H1 (cell line): ENCODE data around the gene NABP2. TPM values are rescaled to one million over a fixed set of nuclear protein-coding genes. Genes with fewer than 3 reads are reported as not detected.

Experiments
- CTCF ChIA-PET: fragments of 300-600 bp; sonication (Branson Sonifier 250); formaldehyde crosslinking; loops from one replicate; lab custom pipeline; 2021; ENCODE audit not compliant: partially characterized antibody; lab: Charles Lee
- POLR2A ChIA-PET: fragments of 300-600 bp; sonication (Branson Sonifier 250); formaldehyde crosslinking; loops from one replicate; lab custom pipeline; 2021; ENCODE audit warnings: inconsistent platforms; ENCODE audit not compliant: partially characterized antibody; lab: Charles Lee
- DNase-seq, 2 experiments: peaks; one replicate each; pipeline versions ENCODE4 v3.0.0 to v3.0.0-alpha.2; 2010 to 2022; ENCODE audit warnings: low spot score in 2 of 2, low read depth in 1 of 2, mixed read lengths in 1 of 2
- FAIRE-seq: peaks from 2 replicates; lab custom pipeline; 2011; peaks lifted over from hg19 to GRCh38; lab: Jason Lieb, UNC
- H2AFZ ChIP-seq: 2 replicates; pipeline ENCODE4 v1.8.1; 2012; ENCODE audit warnings: low read length, inconsistent platforms
- H2AK5ac ChIP-seq: 2 replicates; pipeline ENCODE4 v1.6.1; 2013; ENCODE audit warnings: low read depth, low read length
- H2BK120ac ChIP-seq: replicated peaks from 2 replicates; pipeline ENCODE3; 2013; ENCODE audit warnings: low read depth, low read length, inconsistent platforms
- H2BK12ac ChIP-seq: 2 replicates; pipeline ENCODE4 v1.6.1; 2013; ENCODE audit warnings: low read depth, low read length
- H2BK15ac ChIP-seq: 2 replicates; pipeline ENCODE4 v1.6.1; 2013; ENCODE audit warnings: low read length
- H2BK20ac ChIP-seq: 2 replicates; pipeline ENCODE4 v1.6.1; 2013; ENCODE audit warnings: low read length
- H2BK5ac ChIP-seq: 2 replicates; pipeline ENCODE4 v1.6.1; 2013; ENCODE audit warnings: low read depth, low read length
- H3K14ac ChIP-seq: 2 replicates; pipeline ENCODE4 v1.6.1; 2013; ENCODE audit warnings: inconsistent platforms; ENCODE audit not compliant: insufficient read length
- H3K18ac ChIP-seq: 2 replicates; pipeline ENCODE4 v1.6.1; 2013; ENCODE audit warnings: low read length; ENCODE audit errors: extremely low read depth
- H3K23ac ChIP-seq: 2 replicates; pipeline ENCODE4 v1.6.1; 2013; ENCODE audit warnings: inconsistent platforms; ENCODE audit not compliant: insufficient read length
- H3K23me2 ChIP-seq: 2 replicates; pipeline ENCODE4 v1.6.1; 2013; ENCODE audit warnings: low read depth, low read length
- H3K27ac ChIP-seq: 2 replicates; pipeline ENCODE4 v1.6.1; 2011; ENCODE audit warnings: low read depth, low read length, inconsistent platforms
- H3K27me3 ChIP-seq, 4 experiments: replicated peaks in 1 of 4; 1 replicate in 1 of 4; 2 replicates in 3 of 4; pipeline versions ENCODE4 v1.6.1 to v1.8.1; 2011 to 2013; ENCODE audit warnings: low read length in 3 of 4, mild to moderate bottlenecking in 3 of 4, inconsistent platforms in 2 of 4, mixed read lengths in 2 of 4, moderate library complexity in 1 of 4; ENCODE audit not compliant: control insufficient read depth in 3 of 4, insufficient read depth in 3 of 4; ENCODE audit errors: extremely low read depth in 1 of 4
- H3K36me3 ChIP-seq, 4 experiments: 2 replicates each; pipeline versions ENCODE4 v1.6.1 to v1.8.1; 2011 to 2013; ENCODE audit warnings: mild to moderate bottlenecking in 4 of 4, low read length in 3 of 4, moderate library complexity in 2 of 4, control low read depth in 1 of 4, inconsistent platforms in 1 of 4; ENCODE audit not compliant: insufficient read depth in 4 of 4, control insufficient read depth in 2 of 4
- H3K4ac ChIP-seq: replicated peaks from 2 replicates; pipeline ENCODE3; 2013; ENCODE audit warnings: low read length, low read depth, mixed read lengths, inconsistent platforms; ENCODE audit not compliant: insufficient read length
- H3K4me1 ChIP-seq, 4 experiments: replicated peaks in 1 of 4; 1 replicate in 1 of 4; 2 replicates in 3 of 4; pipeline versions ENCODE4 v1.6.1 to v1.8.1; 2011 to 2013; ENCODE audit warnings: low read length in 3 of 4, inconsistent platforms in 2 of 4, mixed read lengths in 1 of 4; ENCODE audit not compliant: insufficient read depth in 4 of 4, control insufficient read depth in 3 of 4
- H3K4me2 ChIP-seq, 2 experiments: 2 replicates each; pipeline versions ENCODE4 v1.6.1 to v1.8.1; 2011 to 2013; ENCODE audit warnings: low read depth in 2 of 2, low read length in 2 of 2, control low read depth in 1 of 2, inconsistent platforms in 1 of 2, mild to moderate bottlenecking in 1 of 2; ENCODE audit not compliant: insufficient read depth in 1 of 2
- H3K4me3 ChIP-seq, 4 experiments: fragments of 200-600, 300-600 bp in 1 of 4; sonication (generic), shearing (Covaris generic), sonication (Bioruptor Twin) in 1 of 4; 2 replicates each; pipeline versions ENCODE4 v1.5.1 to v1.8.1; 2011 to 2016; ENCODE audit warnings: low read length in 4 of 4, low read depth in 3 of 4, control low read depth in 2 of 4, inconsistent platforms in 2 of 4, mild to moderate bottlenecking in 2 of 4, mixed read lengths in 1 of 4, moderate library complexity in 1 of 4; ENCODE audit not compliant: insufficient read depth in 2 of 4; ENCODE audit errors: extremely low read depth in 1 of 4
- H3K56ac ChIP-seq: replicated peaks from 2 replicates; pipeline ENCODE3; 2013; ENCODE audit warnings: low read depth, mild to moderate bottlenecking, mixed read lengths, low read length, inconsistent platforms; ENCODE audit not compliant: insufficient read length
- H3K79me1 ChIP-seq: 2 replicates; pipeline ENCODE4 v1.6.1; 2013; ENCODE audit warnings: low read depth, low read length, control low read depth
- H3K79me2 ChIP-seq, 2 experiments: 2 replicates each; pipeline versions ENCODE4 v1.6.1 to v1.8.1; 2012 to 2013; ENCODE audit warnings: low read length in 2 of 2, mild to moderate bottlenecking in 2 of 2, inconsistent platforms in 1 of 2; ENCODE audit not compliant: insufficient read depth in 2 of 2, control insufficient read depth in 1 of 2
- H3K9ac ChIP-seq, 4 experiments: replicated peaks in 1 of 4; 1 replicate in 1 of 4; 2 replicates in 3 of 4; pipeline versions ENCODE4 v1.6.1 to v1.8.1; 2011 to 2013; ENCODE audit warnings: low read depth in 3 of 4, low read length in 3 of 4, control low read depth in 2 of 4, mild to moderate bottlenecking in 2 of 4, moderate library complexity in 2 of 4, inconsistent platforms in 1 of 4; ENCODE audit errors: extremely low read depth in 1 of 4
- H3K9me3 ChIP-seq, 2 experiments: 2 replicates each; pipeline versions ENCODE4 v1.6.1 to v1.8.1; 2012 to 2013; ENCODE audit warnings: mild to moderate bottlenecking in 2 of 2, moderate library complexity in 2 of 2, control low read depth in 1 of 2, inconsistent platforms in 1 of 2, low read depth in 1 of 2, low read length in 1 of 2, mixed read lengths in 1 of 2; ENCODE audit not compliant: insufficient read depth in 2 of 2
- H4K20me1 ChIP-seq, 2 experiments: replicated peaks in 1 of 2; 2 replicates each; pipeline versions ENCODE3 to v1.8.1; 2011 to 2013; ENCODE audit warnings: inconsistent platforms in 2 of 2, low read length in 2 of 2, mild to moderate bottlenecking in 1 of 2; ENCODE audit not compliant: insufficient read depth in 2 of 2, control insufficient read depth in 1 of 2
- H4K5ac ChIP-seq: 2 replicates; pipeline ENCODE4 v1.6.1; 2013; ENCODE audit warnings: low read length, low read depth, mixed read lengths, inconsistent platforms; ENCODE audit not compliant: insufficient read length
- H4K8ac ChIP-seq: 2 replicates; pipeline ENCODE4 v1.8.0; 2013; ENCODE audit warnings: mild to moderate bottlenecking, moderate library complexity, low read length, inconsistent platforms; ENCODE audit not compliant: insufficient read depth; ENCODE audit errors: extremely low read depth
- H4K91ac ChIP-seq: replicated peaks from 2 replicates; pipeline ENCODE3; 2013; ENCODE audit warnings: low read length, mixed read lengths, inconsistent platforms; ENCODE audit not compliant: insufficient read length
- CTBP2 ChIP-seq: IDR thresholded peaks from 2 replicates; pipeline ENCODE4 v1.7.0; 2011; ENCODE audit warnings: borderline replicate concordance, mild to moderate bottlenecking, moderate library complexity, mixed read lengths, low read length; ENCODE audit not compliant: insufficient read depth, insufficient read length
- NANOG ChIP-seq: IDR thresholded peaks from 2 replicates; pipeline ENCODE4 v1.6.1; 2011; ENCODE audit warnings: low read length, low read depth, mild to moderate bottlenecking, inconsistent platforms; ENCODE audit not compliant: insufficient read depth, poor library complexity, severe bottlenecking
- SIN3A ChIP-seq, 2 experiments: IDR thresholded peaks in 1 of 2; conservative IDR thresholded peaks in 1 of 2; 2 replicates each; pipeline ENCODE4 v1.6.1; 2011 to 2012; ENCODE audit warnings: low read length in 2 of 2, improper control_type of control experiment in 1 of 2, low read depth in 1 of 2, mild to moderate bottlenecking in 1 of 2
- SRF ChIP-seq: IDR thresholded peaks from 2 replicates; pipeline ENCODE4 v1.6.1; 2011; ENCODE audit warnings: mild to moderate bottlenecking, low read depth, low read length, moderate library complexity
- TEAD4 ChIP-seq: IDR thresholded peaks from 2 replicates; pipeline ENCODE4 v1.6.1; 2012; ENCODE audit warnings: low read depth, low read length, inconsistent platforms, mixed read lengths
- YY1 ChIP-seq: IDR thresholded peaks from 2 replicates; pipeline ENCODE4 v1.6.1; 2011; ENCODE audit warnings: low read depth, mild to moderate bottlenecking, low read length
- WGBS, 2 experiments: shearing (Covaris generic) in 1 of 2; methylation state at CpG; one replicate each; pipeline versions ENCODE4 v1.1.6 to v1.1.7; 2013 to 2015; ENCODE audit warnings: low lambda C conversion rate in 2 of 2, mixed read lengths in 2 of 2, inconsistent platforms in 1 of 2, low coverage in 1 of 2, missing lambda C conversion rate in 1 of 2; ENCODE audit not compliant: insufficient replicate concordance in 2 of 2, insufficient coverage in 1 of 2, insufficient read length in 1 of 2; ENCODE audit errors: extremely low coverage in 1 of 2, missing lambda C conversion rate in 1 of 2; 5-methylcytosine and 5-hydroxymethylcytosine counted together
- polyA plus RNA-seq, 7 experiments: library from polyadenylated mRNA; depleted of rRNA in 3 of 7; stranded (reverse) in 5 of 7; unstranded in 2 of 7; fragments of >200 nt in 5 of 7; fragments of 200-250 nt in 2 of 7; gene quantifications; 1 replicate in 5 of 7; 2 replicates in 1 of 7; 4 replicates in 1 of 7; pipeline versions ENCODE4 v1.2.1 to v1.2.3, GENCODE V29; 2011 to 2013; ENCODE audit warnings: missing spikeins in 2 of 7, mixed read lengths in 2 of 7
- total RNA-seq: library from RNA; stranded (reverse); fragmentation: NEBNext Ultra II Directional; extraction: Animal tissue kit (Norgen Biotek cat#: 25700); gene quantifications from 2 replicates; pipeline ENCODE4 v1.2.1, GENCODE V29; 2021

NABP2 gene
- total and polyA plus RNA-seq, 2 of the 8 experiments (the other 6 are each of a cell fraction or from before 2014, with no cell fraction given), result 58.1 to 67.5 TPM

- no peak for TF ChIP-seq NANOG
- no peak for TF ChIP-seq CTBP2
- TF ChIP-seq TEAD4, result peak; percentile 74; the same call in 1 of the 2 replicates
- no peak for TF ChIP-seq YY1
- TF ChIP-seq SRF, result no peak
- TF ChIP-seq SIN3A (conservative IDR thresholded peaks at IDR 0.05 in 1 of 2, IDR thresholded peaks at IDR 0.05 in 1 of 2; ENCODE audit: low read depth in 1 of 2, low read length in 2 of 2), result peak in 1 of 2 experiments; percentile 23; a peak in 1 of 4 replicates
- 2% methylated on average over 12 of the region's 21 CpGs; no CpG with 5 or more reads in 1 of the 2 experiments for WGBS, 2 experiments
Observed at GRCh38 chr12:56221232-56221756, 2.8 kb upstream of the NABP2 start.

More at GRCh38 chr12:56221232-56221756, 2.8 kb upstream of the NABP2 start:
- Histone ChIP-seq H2BK15ac (no peak overlapping the region), H3K79me2 (peaks cover 0 to 28% of the 10 kb centered on the region in 2 experiments; a peak in 2 of 4 replicates), H4K91ac (no peak overlapping the region), H3K36me3 (peaks cover 2 to 8% (median 5%) of the 10 kb centered on the region in 4 experiments; a peak in 4 of 8 replicates), H3K4me2 (peak overlapping the region; percentile 85 to 100), H3K56ac (peak overlapping the region; percentile 49), H3K18ac (peak overlapping the region; percentile 75), H3K27me3 (no peaks in the 10 kb centered on the region), H2AFZ (no peak overlapping the region), H4K5ac (no peak overlapping the region), H3K4ac (no peak overlapping the region), H3K23ac (no peak overlapping the region), H3K27ac (peak overlapping the region; percentile 86), H3K14ac (no peak overlapping the region), H3K9me3 (no peaks in the 10 kb centered on the region), H3K9ac (peak overlapping the region; percentile 66 to 94 (median 74)), H3K4me1 (peaks cover 3 to 13% (median 6%) of the 10 kb centered on the region in 4 experiments; a peak in 6 of 7 replicates), H2AK5ac (peak overlapping the region; percentile 85; the same call in 1 of the 2 replicates), H2BK12ac (peak overlapping the region; percentile 71; the same call in 1 of the 2 replicates), H2BK20ac (no peak overlapping the region), H2BK120ac (no peak overlapping the region), H2BK5ac (peak overlapping the region; percentile 89), H4K20me1 (peaks cover 0 to 4% of the 10 kb centered on the region in 2 experiments), H3K23me2 (peaks cover 22% of the 10 kb centered on the region), H4K8ac (no peak overlapping the region; the same call in none of the 2 replicates), H3K79me1 (peaks cover 10% of the 10 kb centered on the region), H3K4me3 (peak overlapping the region; percentile 67 to 94 (median 86))
- FAIRE-seq, result no peak
- ChIA-PET POLR2A (interaction anchor here (0.6 to 9.8 kb wide), 38 partner anchors 8 to 504 kb away, joined by 3 to 203 read pairs (median 6); partner anchors contain the start of genes ANKRD52, CNPY2, COQ10A and ERBB3), CTCF (interaction anchor here (0.6 to 4.2 kb wide), 26 partner anchors 8 to 415 kb away, joined by 3 to 89 read pairs (median 8); partner anchors contain the start of genes ANKRD52, COQ10A, ERBB3 and MYL6)
- DNase-seq, result peak in 1 of 2 experiments; percentile 65
